Prostate gland (tissue), 2 donors: ENCODE results near the gene TAS2R42.

Source experiments
- POLR2A ChIP-seq: fragments of 450-650 bp; IDR thresholded peaks from one replicate; pipeline ENCODE4 v1.6.1; 2016; ENCODE audit warnings: antibody characterized with exemption, mild to moderate bottlenecking
- POLR2AphosphoS5 ChIP-seq: sonication (generic); formaldehyde crosslinking; IDR thresholded peaks from one replicate; pipeline ENCODE4 v1.6.1; 2017; ENCODE audit warnings: antibody characterized with exemption
- TF ChIP-seq, protein P1 (sequence below), 4 experiments: fragments of 200-600 bp in 2 of 4; fragments of 450-650 bp in 2 of 4; sonication (generic) in 2 of 4; IDR thresholded peaks; 1 replicate in 3 of 4; 2 replicates in 1 of 4; pipeline ENCODE4 v1.5.1; 2016 to 2019; ENCODE audit warnings: antibody characterized with exemption in 4 of 4, mild to moderate bottlenecking in 2 of 4, moderate library complexity in 2 of 4

DNA sequence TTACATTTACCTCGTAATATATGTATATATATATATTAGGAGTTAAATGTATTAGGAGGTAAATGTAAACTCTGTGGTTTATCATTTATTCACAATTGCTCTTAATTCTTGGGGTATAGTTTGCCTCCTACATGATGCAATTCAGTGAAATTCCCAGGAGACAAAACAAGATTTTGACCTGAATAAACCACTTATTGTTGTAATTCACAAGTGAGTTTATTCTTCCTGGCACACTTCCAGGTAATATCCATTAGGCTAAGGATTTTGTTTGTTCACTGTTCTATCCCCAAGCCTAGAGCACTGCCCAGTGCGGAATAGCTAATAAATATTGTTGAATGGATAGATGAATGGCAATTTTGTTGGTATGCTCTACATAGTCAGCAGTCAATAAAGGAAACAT is 12.7 kb downstream of the TAS2R42 start:
- TF ChIP-seq, protein P1, sequence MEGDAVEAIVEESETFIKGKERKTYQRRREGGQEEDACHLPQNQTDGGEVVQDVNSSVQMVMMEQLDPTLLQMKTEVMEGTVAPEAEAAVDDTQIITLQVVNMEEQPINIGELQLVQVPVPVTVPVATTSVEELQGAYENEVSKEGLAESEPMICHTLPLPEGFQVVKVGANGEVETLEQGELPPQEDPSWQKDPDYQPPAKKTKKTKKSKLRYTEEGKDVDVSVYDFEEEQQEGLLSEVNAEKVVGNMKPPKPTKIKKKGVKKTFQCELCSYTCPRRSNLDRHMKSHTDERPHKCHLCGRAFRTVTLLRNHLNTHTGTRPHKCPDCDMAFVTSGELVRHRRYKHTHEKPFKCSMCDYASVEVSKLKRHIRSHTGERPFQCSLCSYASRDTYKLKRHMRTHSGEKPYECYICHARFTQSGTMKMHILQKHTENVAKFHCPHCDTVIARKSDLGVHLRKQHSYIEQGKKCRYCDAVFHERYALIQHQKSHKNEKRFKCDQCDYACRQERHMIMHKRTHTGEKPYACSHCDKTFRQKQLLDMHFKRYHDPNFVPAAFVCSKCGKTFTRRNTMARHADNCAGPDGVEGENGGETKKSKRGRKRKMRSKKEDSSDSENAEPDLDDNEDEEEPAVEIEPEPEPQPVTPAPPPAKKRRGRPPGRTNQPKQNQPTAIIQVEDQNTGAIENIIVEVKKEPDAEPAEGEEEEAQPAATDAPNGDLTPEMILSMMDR (IDR thresholded peaks at IDR 0.05) = no peak
- TF ChIP-seq POLR2AphosphoS5 (no peak), POLR2A (no peak)
